Neural crest cell (in vitro differentiated cells): ENCODE data around the gene ZNF618. TPM values are rescaled to one million over a fixed set of nuclear protein-coding genes. Genes with fewer than 3 reads are reported as not detected.

ENCODE experiments used
- DNase-seq: peaks from one replicate; pipeline ENCODE4 v3.0.0; 2021; ENCODE audit warnings: low read depth, mixed read lengths, low spot score
- H3K27ac Mint-ChIP-seq: one replicate; pipeline ENCODE4 v1.8.0; 2021; ENCODE audit warnings: mild to moderate bottlenecking, mixed read lengths; ENCODE audit not compliant: unreplicated experiment
- H3K27me3 Mint-ChIP-seq: 2 replicates; pipeline ENCODE4 v1.8.0; 2021; ENCODE audit warnings: low read depth, mild to moderate bottlenecking, mixed read lengths
- H3K36me3 Mint-ChIP-seq: 2 replicates; pipeline ENCODE4 v1.8.0; 2021; ENCODE audit warnings: low read depth, mild to moderate bottlenecking, mixed read lengths
- H3K4me1 Mint-ChIP-seq: 2 replicates; pipeline ENCODE4 v1.8.0; 2021; ENCODE audit warnings: mixed read lengths
- H3K4me3 Mint-ChIP-seq: one replicate; pipeline ENCODE4 v1.8.0; 2021; ENCODE audit warnings: mild to moderate bottlenecking, mixed read lengths
- H3K9me3 Mint-ChIP-seq: 2 replicates; pipeline ENCODE4 v1.8.0; 2021; ENCODE audit warnings: mixed read lengths
- total RNA-seq: library from RNA; stranded (reverse); gene quantifications from 2 replicates; pipeline ENCODE4 v1.2.1, GENCODE V29; 2021
- TF ChIP-seq, protein P1 (sequence below): fragments of 200-600 bp; sonication (generic); conservative IDR thresholded peaks from 2 replicates; pipeline ENCODE4 v1.5.0; 2021; ENCODE audit warnings: antibody characterized with exemption, mild to moderate bottlenecking

Gene ZNF618
- total RNA-seq, 1 donor from 2014 or later = 60.8 TPM

GRCh38 chr9:114001794-114002261, 125.7 kb downstream of the ZNF618 start:
- peaks cover 21% of the 10 kb centered on the region for H3K4me1 Mint-ChIP-seq
- H3K9me3 Mint-ChIP-seq = no peaks in the 10 kb centered on the region
- TF ChIP-seq, protein P1, sequence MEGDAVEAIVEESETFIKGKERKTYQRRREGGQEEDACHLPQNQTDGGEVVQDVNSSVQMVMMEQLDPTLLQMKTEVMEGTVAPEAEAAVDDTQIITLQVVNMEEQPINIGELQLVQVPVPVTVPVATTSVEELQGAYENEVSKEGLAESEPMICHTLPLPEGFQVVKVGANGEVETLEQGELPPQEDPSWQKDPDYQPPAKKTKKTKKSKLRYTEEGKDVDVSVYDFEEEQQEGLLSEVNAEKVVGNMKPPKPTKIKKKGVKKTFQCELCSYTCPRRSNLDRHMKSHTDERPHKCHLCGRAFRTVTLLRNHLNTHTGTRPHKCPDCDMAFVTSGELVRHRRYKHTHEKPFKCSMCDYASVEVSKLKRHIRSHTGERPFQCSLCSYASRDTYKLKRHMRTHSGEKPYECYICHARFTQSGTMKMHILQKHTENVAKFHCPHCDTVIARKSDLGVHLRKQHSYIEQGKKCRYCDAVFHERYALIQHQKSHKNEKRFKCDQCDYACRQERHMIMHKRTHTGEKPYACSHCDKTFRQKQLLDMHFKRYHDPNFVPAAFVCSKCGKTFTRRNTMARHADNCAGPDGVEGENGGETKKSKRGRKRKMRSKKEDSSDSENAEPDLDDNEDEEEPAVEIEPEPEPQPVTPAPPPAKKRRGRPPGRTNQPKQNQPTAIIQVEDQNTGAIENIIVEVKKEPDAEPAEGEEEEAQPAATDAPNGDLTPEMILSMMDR = no peak
- DNase-seq = no peak
- H3K27ac Mint-ChIP-seq = no peak overlapping the region
- no peaks in the 10 kb centered on the region for H3K27me3 Mint-ChIP-seq
- H3K36me3 Mint-ChIP-seq = peaks cover 5% of the 10 kb centered on the region
- H3K4me3 Mint-ChIP-seq = no peak overlapping the region

GRCh38 chr9:114002271-114002985, 126.3 kb downstream of the ZNF618 start:
- peaks cover 5% of the 10 kb centered on the region for H3K36me3 Mint-ChIP-seq
- TF ChIP-seq, protein P1 = no peak

DNA sequence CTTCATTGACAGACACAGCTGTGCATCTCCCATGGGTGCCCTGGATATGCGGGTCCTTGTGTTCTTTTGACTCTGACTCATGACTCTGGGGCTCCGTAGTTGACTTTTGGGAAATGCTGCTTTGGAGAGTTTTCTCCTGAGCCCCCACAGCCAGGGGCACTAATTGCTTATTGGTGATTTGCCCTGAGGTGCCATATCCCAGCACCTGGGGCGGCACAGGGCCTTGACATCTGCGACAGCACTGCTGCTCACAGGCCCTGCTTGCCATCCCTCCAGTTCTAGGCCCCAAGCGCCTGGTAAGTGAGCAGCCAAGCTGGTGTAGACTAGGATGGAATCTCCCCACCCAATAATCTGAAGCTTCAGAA, 126.9 kb downstream of the ZNF618 start:
- Mint-ChIP-seq H3K9me3 (no peaks in the 10 kb centered on the region), H3K4me1 (peaks cover 21% of the 10 kb centered on the region)
- DNase-seq = no peak

More at GRCh38 chr9:114002271-114002985, 126.3 kb downstream of the ZNF618 start:
- H3K9me3 Mint-ChIP-seq = no peaks in the 10 kb centered on the region
- H3K27me3 Mint-ChIP-seq = no peaks in the 10 kb centered on the region
- H3K4me3 Mint-ChIP-seq = no peak overlapping the region
- peaks cover 21% of the 10 kb centered on the region for H3K4me1 Mint-ChIP-seq
- peak overlapping the region; percentile 19 for H3K27ac Mint-ChIP-seq
- DNase-seq = no peak

GRCh38 chr9:114003351-114003750, 127.2 kb downstream of the ZNF618 start:
- TF ChIP-seq, protein P1 = no peak
- Mint-ChIP-seq H3K9me3 (no peaks in the 10 kb centered on the region), H3K4me3 (peak overlapping the region; percentile 13), H3K27me3 (no peaks in the 10 kb centered on the region), H3K27ac (no peak overlapping the region), H3K4me1 (peaks cover 21% of the 10 kb centered on the region), H3K36me3 (peaks cover 8% of the 10 kb centered on the region)
- no peak for DNase-seq

More for the DNA sequence above, 126.9 kb downstream of the ZNF618 start:
- Mint-ChIP-seq H3K27me3 (no peaks in the 10 kb centered on the region), H3K4me3 (no peak overlapping the region), H3K27ac (peak overlapping the region; percentile 19), H3K36me3 (peaks cover 7% of the 10 kb centered on the region)
- TF ChIP-seq, protein P1 = no peak

GRCh38 chr9:114003758-114004157, 127.6 kb downstream of the ZNF618 start:
- H3K36me3 Mint-ChIP-seq = peaks cover 10% of the 10 kb centered on the region
- peak overlapping the region; percentile 13 for H3K4me3 Mint-ChIP-seq
- TF ChIP-seq, protein P1 = no peak
- H3K4me1 Mint-ChIP-seq = peaks cover 21% of the 10 kb centered on the region
- DNase-seq = no peak
- no peak overlapping the region for H3K27ac Mint-ChIP-seq
- H3K9me3 Mint-ChIP-seq = no peaks in the 10 kb centered on the region
- no peaks in the 10 kb centered on the region for H3K27me3 Mint-ChIP-seq
